ENCODE results near the gene AQP6. TPM values are rescaled to one million over a fixed set of nuclear protein-coding genes. Genes with fewer than 3 reads are reported as not detected.

The AQP6 gene
- total RNA-seq, 1 experiment from 2014 or later, result 0.09 TPM

- peaks cover 9% of the 10 kb centered on the region; the same call in 1 of the 2 replicates for H3K27me3 Mint-ChIP-seq (ENCODE audit: low read depth)
- no peak overlapping the region for H3K4me3 Mint-ChIP-seq
- no peak for TF ChIP-seq HMGA2 (CRISPR knock-in tag; IDR thresholded peaks at IDR 0.05)
- TF ChIP-seq, protein P1, sequence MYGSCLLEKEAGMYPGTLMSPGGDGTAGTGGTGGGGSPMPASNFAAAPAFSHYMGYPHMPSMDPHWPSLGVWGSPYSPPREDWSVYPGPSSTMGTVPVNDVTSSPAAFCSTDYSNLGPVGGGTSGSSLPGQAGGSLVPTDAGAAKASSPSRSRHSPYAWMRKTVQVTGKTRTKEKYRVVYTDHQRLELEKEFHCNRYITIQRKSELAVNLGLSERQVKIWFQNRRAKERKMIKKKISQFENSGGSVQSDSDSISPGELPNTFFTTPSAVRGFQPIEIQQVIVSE (CRISPR knock-in tag; IDR thresholded peaks at IDR 0.05; ENCODE audit: borderline replicate concordance), result no peak
- no peak for TF ChIP-seq ZNF219 (CRISPR knock-in tag; IDR thresholded peaks at IDR 0.05; ENCODE audit: borderline replicate concordance)
- no peak for TF ChIP-seq NFE2L1 (CRISPR knock-in tag; IDR thresholded peaks at IDR 0.05)
- TF ChIP-seq, protein P2, sequence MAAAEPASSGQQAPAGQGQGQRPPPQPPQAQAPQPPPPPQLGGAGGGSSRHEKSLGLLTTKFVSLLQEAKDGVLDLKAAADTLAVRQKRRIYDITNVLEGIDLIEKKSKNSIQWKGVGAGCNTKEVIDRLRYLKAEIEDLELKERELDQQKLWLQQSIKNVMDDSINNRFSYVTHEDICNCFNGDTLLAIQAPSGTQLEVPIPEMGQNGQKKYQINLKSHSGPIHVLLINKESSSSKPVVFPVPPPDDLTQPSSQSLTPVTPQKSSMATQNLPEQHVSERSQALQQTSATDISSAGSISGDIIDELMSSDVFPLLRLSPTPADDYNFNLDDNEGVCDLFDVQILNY (CRISPR knock-in tag; IDR thresholded peaks at IDR 0.05), result no peak
- TF ChIP-seq NR3C1 (CRISPR knock-in tag; conservative IDR thresholded peaks at IDR 0.05; ENCODE audit: low read depth), result no peak
- TF ChIP-seq ZNF396 (CRISPR knock-in tag; IDR thresholded peaks at IDR 0.05; ENCODE audit: borderline replicate concordance), result no peak
- TF ChIP-seq ATF1 (CRISPR knock-in tag; IDR thresholded peaks at IDR 0.05), result no peak
- TF ChIP-seq NR2C2 (CRISPR knock-in tag; IDR thresholded peaks at IDR 0.05), result no peak
- TF ChIP-seq CREM (CRISPR knock-in tag; IDR thresholded peaks at IDR 0.05), result no peak
- no peak for TF ChIP-seq FOXJ3 (CRISPR knock-in tag; IDR thresholded peaks at IDR 0.05; ENCODE audit: borderline replicate concordance)
- no peak for TF ChIP-seq FOXK1 (CRISPR knock-in tag; IDR thresholded peaks at IDR 0.05)
- no peak for TF ChIP-seq JAZF1 (CRISPR knock-in tag; IDR thresholded peaks at IDR 0.05)
- no peak for TF ChIP-seq ATF2 (CRISPR knock-in tag; IDR thresholded peaks at IDR 0.05; ENCODE audit: borderline replicate concordance, low read depth)
- TF ChIP-seq, protein P3, sequence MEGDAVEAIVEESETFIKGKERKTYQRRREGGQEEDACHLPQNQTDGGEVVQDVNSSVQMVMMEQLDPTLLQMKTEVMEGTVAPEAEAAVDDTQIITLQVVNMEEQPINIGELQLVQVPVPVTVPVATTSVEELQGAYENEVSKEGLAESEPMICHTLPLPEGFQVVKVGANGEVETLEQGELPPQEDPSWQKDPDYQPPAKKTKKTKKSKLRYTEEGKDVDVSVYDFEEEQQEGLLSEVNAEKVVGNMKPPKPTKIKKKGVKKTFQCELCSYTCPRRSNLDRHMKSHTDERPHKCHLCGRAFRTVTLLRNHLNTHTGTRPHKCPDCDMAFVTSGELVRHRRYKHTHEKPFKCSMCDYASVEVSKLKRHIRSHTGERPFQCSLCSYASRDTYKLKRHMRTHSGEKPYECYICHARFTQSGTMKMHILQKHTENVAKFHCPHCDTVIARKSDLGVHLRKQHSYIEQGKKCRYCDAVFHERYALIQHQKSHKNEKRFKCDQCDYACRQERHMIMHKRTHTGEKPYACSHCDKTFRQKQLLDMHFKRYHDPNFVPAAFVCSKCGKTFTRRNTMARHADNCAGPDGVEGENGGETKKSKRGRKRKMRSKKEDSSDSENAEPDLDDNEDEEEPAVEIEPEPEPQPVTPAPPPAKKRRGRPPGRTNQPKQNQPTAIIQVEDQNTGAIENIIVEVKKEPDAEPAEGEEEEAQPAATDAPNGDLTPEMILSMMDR (IDR thresholded peaks at IDR 0.05), result no peak
- no peak for TF ChIP-seq ZNF317 (CRISPR knock-in tag; IDR thresholded peaks at IDR 0.05; ENCODE audit: borderline replicate concordance, low read depth)
- TF ChIP-seq GABPB1 (CRISPR knock-in tag; IDR thresholded peaks at IDR 0.05), result no peak
- no peaks in the 10 kb centered on the region for H3K36me3 Mint-ChIP-seq
- DNase-seq (ENCODE audit: low spot score) (no peak), ATAC-seq (no peak)
- H3K9me3 Mint-ChIP-seq, result no peaks in the 10 kb centered on the region
- H3K4me1 Mint-ChIP-seq, result peaks cover 40% of the 10 kb centered on the region
- CTCF ChIA-PET, result interaction anchor here (1.2 to 2.7 kb wide), 7 partner anchors 12 to 113 kb away, joined by 4 to 24 read pairs (median 6); no protein-coding TSS in a partner anchor
- H3K27ac Mint-ChIP-seq, result no peak overlapping the region
- POLR2A ChIA-PET, result interaction anchor here (0.7 kb wide), 1 partner anchor 86 kb away, joined by 3 read pairs; no protein-coding TSS in a partner anchor
Measured at GRCh38 chr12:49943625-49943960, 29.2 kb upstream of the AQP6 start.

GRCh38 chr12:49944046-49944445 lies 28.7 kb upstream of the AQP6 start:
- no peaks in the 10 kb centered on the region for H3K36me3 Mint-ChIP-seq
- no peak overlapping the region for H3K4me3 Mint-ChIP-seq
- POLR2A ChIA-PET, result no interaction called here
- no peaks in the 10 kb centered on the region for H3K9me3 Mint-ChIP-seq
- ATAC-seq, result no peak
- CTCF ChIA-PET, result interaction anchor here (1.2 to 2.7 kb wide), 5 partner anchors 12 to 112 kb away, joined by 5 to 24 read pairs (median 8); no protein-coding TSS in a partner anchor
- H3K27ac Mint-ChIP-seq, result no peak overlapping the region
- H3K4me1 Mint-ChIP-seq, result peaks cover 40% of the 10 kb centered on the region
- DNase-seq (ENCODE audit: low spot score), result no peak
- H3K27me3 Mint-ChIP-seq (ENCODE audit: low read depth), result peaks cover 9% of the 10 kb centered on the region; the same call in 1 of the 2 replicates
- TF ChIP-seq MYBL2 (CRISPR knock-in tag; IDR thresholded peaks at IDR 0.05), result no peak
- no peak for TF ChIP-seq ATF2 (CRISPR knock-in tag; IDR thresholded peaks at IDR 0.05; ENCODE audit: borderline replicate concordance, low read depth)
- TF ChIP-seq HMGA2 (CRISPR knock-in tag; IDR thresholded peaks at IDR 0.05), result no peak
- TF ChIP-seq, protein P4, sequence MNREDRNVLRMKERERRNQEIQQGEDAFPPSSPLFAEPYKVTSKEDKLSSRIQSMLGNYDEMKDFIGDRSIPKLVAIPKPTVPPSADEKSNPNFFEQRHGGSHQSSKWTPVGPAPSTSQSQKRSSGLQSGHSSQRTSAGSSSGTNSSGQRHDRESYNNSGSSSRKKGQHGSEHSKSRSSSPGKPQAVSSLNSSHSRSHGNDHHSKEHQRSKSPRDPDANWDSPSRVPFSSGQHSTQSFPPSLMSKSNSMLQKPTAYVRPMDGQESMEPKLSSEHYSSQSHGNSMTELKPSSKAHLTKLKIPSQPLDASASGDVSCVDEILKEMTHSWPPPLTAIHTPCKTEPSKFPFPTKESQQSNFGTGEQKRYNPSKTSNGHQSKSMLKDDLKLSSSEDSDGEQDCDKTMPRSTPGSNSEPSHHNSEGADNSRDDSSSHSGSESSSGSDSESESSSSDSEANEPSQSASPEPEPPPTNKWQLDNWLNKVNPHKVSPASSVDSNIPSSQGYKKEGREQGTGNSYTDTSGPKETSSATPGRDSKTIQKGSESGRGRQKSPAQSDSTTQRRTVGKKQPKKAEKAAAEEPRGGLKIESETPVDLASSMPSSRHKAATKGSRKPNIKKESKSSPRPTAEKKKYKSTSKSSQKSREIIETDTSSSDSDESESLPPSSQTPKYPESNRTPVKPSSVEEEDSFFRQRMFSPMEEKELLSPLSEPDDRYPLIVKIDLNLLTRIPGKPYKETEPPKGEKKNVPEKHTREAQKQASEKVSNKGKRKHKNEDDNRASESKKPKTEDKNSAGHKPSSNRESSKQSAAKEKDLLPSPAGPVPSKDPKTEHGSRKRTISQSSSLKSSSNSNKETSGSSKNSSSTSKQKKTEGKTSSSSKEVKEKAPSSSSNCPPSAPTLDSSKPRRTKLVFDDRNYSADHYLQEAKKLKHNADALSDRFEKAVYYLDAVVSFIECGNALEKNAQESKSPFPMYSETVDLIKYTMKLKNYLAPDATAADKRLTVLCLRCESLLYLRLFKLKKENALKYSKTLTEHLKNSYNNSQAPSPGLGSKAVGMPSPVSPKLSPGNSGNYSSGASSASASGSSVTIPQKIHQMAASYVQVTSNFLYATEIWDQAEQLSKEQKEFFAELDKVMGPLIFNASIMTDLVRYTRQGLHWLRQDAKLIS (CRISPR knock-in tag; IDR thresholded peaks at IDR 0.05; ENCODE audit: borderline replicate concordance), result no peak
- TF ChIP-seq, protein P5, sequence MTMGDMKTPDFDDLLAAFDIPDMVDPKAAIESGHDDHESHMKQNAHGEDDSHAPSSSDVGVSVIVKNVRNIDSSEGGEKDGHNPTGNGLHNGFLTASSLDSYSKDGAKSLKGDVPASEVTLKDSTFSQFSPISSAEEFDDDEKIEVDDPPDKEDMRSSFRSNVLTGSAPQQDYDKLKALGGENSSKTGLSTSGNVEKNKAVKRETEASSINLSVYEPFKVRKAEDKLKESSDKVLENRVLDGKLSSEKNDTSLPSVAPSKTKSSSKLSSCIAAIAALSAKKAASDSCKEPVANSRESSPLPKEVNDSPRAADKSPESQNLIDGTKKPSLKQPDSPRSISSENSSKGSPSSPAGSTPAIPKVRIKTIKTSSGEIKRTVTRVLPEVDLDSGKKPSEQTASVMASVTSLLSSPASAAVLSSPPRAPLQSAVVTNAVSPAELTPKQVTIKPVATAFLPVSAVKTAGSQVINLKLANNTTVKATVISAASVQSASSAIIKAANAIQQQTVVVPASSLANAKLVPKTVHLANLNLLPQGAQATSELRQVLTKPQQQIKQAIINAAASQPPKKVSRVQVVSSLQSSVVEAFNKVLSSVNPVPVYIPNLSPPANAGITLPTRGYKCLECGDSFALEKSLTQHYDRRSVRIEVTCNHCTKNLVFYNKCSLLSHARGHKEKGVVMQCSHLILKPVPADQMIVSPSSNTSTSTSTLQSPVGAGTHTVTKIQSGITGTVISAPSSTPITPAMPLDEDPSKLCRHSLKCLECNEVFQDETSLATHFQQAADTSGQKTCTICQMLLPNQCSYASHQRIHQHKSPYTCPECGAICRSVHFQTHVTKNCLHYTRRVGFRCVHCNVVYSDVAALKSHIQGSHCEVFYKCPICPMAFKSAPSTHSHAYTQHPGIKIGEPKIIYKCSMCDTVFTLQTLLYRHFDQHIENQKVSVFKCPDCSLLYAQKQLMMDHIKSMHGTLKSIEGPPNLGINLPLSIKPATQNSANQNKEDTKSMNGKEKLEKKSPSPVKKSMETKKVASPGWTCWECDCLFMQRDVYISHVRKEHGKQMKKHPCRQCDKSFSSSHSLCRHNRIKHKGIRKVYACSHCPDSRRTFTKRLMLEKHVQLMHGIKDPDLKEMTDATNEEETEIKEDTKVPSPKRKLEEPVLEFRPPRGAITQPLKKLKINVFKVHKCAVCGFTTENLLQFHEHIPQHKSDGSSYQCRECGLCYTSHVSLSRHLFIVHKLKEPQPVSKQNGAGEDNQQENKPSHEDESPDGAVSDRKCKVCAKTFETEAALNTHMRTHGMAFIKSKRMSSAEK (CRISPR knock-in tag; IDR thresholded peaks at IDR 0.05; ENCODE audit: borderline replicate concordance), result no peak

Data from WTC11 (cell line).